GM18909 (cell line): Measurements from ENCODE around the gene IFT57.
"Not testable (repeated sequence)": the region's sequence is repeated elsewhere in the genome, so short reads cannot be mapped to it uniquely, and the experiment has no call there.

ENCODE experiments used
- ATAC-seq: cut with Tn5 transposase; IDR thresholded peaks from one replicate; pipeline ENCODE4 v1.9.1; 2021; ENCODE audit warnings: mild to moderate bottlenecking; ENCODE audit not compliant: unreplicated experiment, poor library complexity

The IFT57 gene

GRCh38 chr3:108221911-108222852 lies at the start of gene IFT57:
Gene IFT57 (minus strand): TSS chr3:108222424. CDS start chr3:108222322, 102 bp downstream.
- ATAC-seq, result peak; percentile 93

- ATAC-seq, result no peak
These were observed 49.4 kb upstream of the IFT57 start for GRCh38 chr3:108271626-108272025.

GRCh38 chr3:108268235-108268634 lies 46.0 kb upstream of the IFT57 start:
- not testable (repeated sequence) for ATAC-seq

- ATAC-seq, result peak; percentile 89
These were observed 42.5 kb upstream of the IFT57 start for GRCh38 chr3:108264534-108265298.

- ATAC-seq, result no peak
These were observed 32.9 kb upstream of the IFT57 start for GRCh38 chr3:108255131-108255530.

GRCh38 chr3:108251844-108252243 lies 29.6 kb upstream of the IFT57 start:
- ATAC-seq, result no peak

GRCh38 chr3:108251265-108251664 lies 29.0 kb upstream of the IFT57 start:
- no peak for ATAC-seq

GRCh38 chr3:108250626-108251025 lies 28.4 kb upstream of the IFT57 start:
- no peak for ATAC-seq

GRCh38 chr3:108243243-108243642 lies 21.0 kb upstream of the IFT57 start:
- no peak for ATAC-seq

GRCh38 chr3:108242776-108243175 lies 20.6 kb upstream of the IFT57 start:
- no peak for ATAC-seq

GRCh38 chr3:108241721-108242120 lies 19.5 kb upstream of the IFT57 start:
- ATAC-seq, result no peak

GRCh38 chr3:108241146-108241545 lies 18.9 kb upstream of the IFT57 start:
- no peak for ATAC-seq

GRCh38 chr3:108239082-108239481 lies 16.9 kb upstream of the IFT57 start:
- no peak for ATAC-seq

- no peak for ATAC-seq
These were observed 13.1 kb upstream of the IFT57 start for GRCh38 chr3:108235290-108235689.

GRCh38 chr3:108234387-108234957 lies 12.2 kb upstream of the IFT57 start:
- no peak for ATAC-seq

- no peak for ATAC-seq
These were observed 6.1 kb upstream of the IFT57 start for GRCh38 chr3:108228286-108228685.

GRCh38 chr3:108227131-108227530 lies 4.9 kb upstream of the IFT57 start:
- no peak for ATAC-seq

- ATAC-seq, result no peak
These were observed 3.0 kb upstream of the IFT57 start for GRCh38 chr3:108225221-108225620.

- no peak for ATAC-seq
These were observed 1.7 kb upstream of the IFT57 start for GRCh38 chr3:108223928-108224327.

GRCh38 chr3:108222853-108223565 lies 785 bp upstream of the IFT57 start:
- no peak for ATAC-seq
